A549 (cell line): ENCODE results near the gene ENAH. TPM values are rescaled to one million over a fixed set of nuclear protein-coding genes. Genes with fewer than 3 reads are reported as not detected.

Experiments
- ATAC-seq, 2 experiments: fragments of 200-7000 bp in 1 of 2; fragments of >200 bp in 1 of 2; cut with Nextera tagmentation in 1 of 2; cut with Tn5 transposase in 1 of 2; 3 replicates each; pipeline versions ENCODE4 v1.8.0 to v1.9.1; 2018 to 2020; ENCODE audit warnings: mild to moderate bottlenecking in 1 of 2, moderate library complexity in 1 of 2
- CTCF ChIA-PET: fragments of 300-600 bp; sonication (Branson Sonifier 250); formaldehyde crosslinking; extraction: SDS; loops from one replicate; lab custom pipeline; 2021; ENCODE audit warnings: antibody characterized with exemption, inconsistent platforms; lab: Yijun Ruan, JAX
- POLR2A ChIA-PET: fragments of 350-600 bp; formaldehyde crosslinking; extraction: SDS; loops from one replicate; lab custom pipeline; 2021; ENCODE audit warnings: antibody characterized with exemption, inconsistent platforms; lab: Yijun Ruan, JAX
- DNase-seq, 2 experiments: peaks; one replicate each; pipeline versions ENCODE4 v3.0.0 to v3.0.0-alpha.2; 2011 to 2016; ENCODE audit warnings: low read depth in 1 of 2, low spot score in 1 of 2
- FAIRE-seq: peaks from 2 replicates; lab custom pipeline; 2011; peaks lifted over from hg19 to GRCh38; lab: Jason Lieb, UNC
- H3K27ac ChIP-seq, 2 experiments: fragments of >200 bp; sonication (Bioruptor Twin); formaldehyde crosslinking; 3 replicates each; pipeline ENCODE4 v1.5.1; 2016 to 2017
- H3K4me1 ChIP-seq: fragments of >200 bp; sonication (Bioruptor Twin); formaldehyde crosslinking; 3 replicates; pipeline ENCODE4 v1.6.1; 2016
- H3K4me2 ChIP-seq: fragments of >200 bp; sonication (Bioruptor Twin); formaldehyde crosslinking; 3 replicates; pipeline ENCODE4 v1.6.1; 2016
- H3K4me3 ChIP-seq: fragments of >200 bp; sonication (Bioruptor Twin); formaldehyde crosslinking; 3 replicates; pipeline ENCODE4 v1.5.1; 2016
- H3K9me3 ChIP-seq: fragments of >200 bp; sonication (Bioruptor Twin); formaldehyde crosslinking; 3 replicates; pipeline ENCODE4 v1.6.1; 2016
- BHLHE40 ChIP-seq: IDR thresholded peaks from 2 replicates; pipeline ENCODE4 v1.6.1; 2012; ENCODE audit warnings: low read depth, low read length, inconsistent platforms
- CBX2 ChIP-seq: fragments of 200-600 bp; sonication (generic); IDR thresholded peaks from 2 replicates; pipeline ENCODE4 v1.6.1; 2016; ENCODE audit warnings: low read depth, mild to moderate bottlenecking, borderline replicate concordance
- CBX8 ChIP-seq: fragments of 200-600 bp; sonication (generic); IDR thresholded peaks from 2 replicates; pipeline ENCODE4 v1.6.1; 2016
- CEBPB ChIP-seq, 2 experiments: fragments of >200 bp in 1 of 2; sonication (Bioruptor Twin) in 1 of 2; formaldehyde crosslinking in 1 of 2; IDR thresholded peaks; 2 replicates each; pipeline ENCODE4 v1.6.1; 2012 to 2016
- CHD2 ChIP-seq: fragments of 150-350 bp; IDR thresholded peaks from 2 replicates; pipeline ENCODE4 v1.6.1; 2014; ENCODE audit warnings: low read length; ENCODE audit not compliant: partially characterized antibody
- EHF ChIP-seq: fragments of 250-450 bp; sonication (Bioruptor Pico); IDR thresholded peaks from 2 replicates; pipeline ENCODE4 v1.5.0; 2020; ENCODE audit warnings: mild to moderate bottlenecking
- EHMT2 ChIP-seq: fragments of 200-600 bp; sonication (generic); IDR thresholded peaks from 2 replicates; pipeline ENCODE4 v1.6.1; 2016; ENCODE audit warnings: antibody characterized with exemption, low read depth, mild to moderate bottlenecking, moderate library complexity
- HOXA7 ChIP-seq: fragments of 250-450 bp; sonication (Bioruptor Pico); IDR thresholded peaks from 2 replicates; pipeline ENCODE4 v1.5.0; 2020; ENCODE audit warnings: mild to moderate bottlenecking, moderate library complexity
- HOXB5 ChIP-seq: fragments of 250-450 bp; sonication (Bioruptor Pico); IDR thresholded peaks from 2 replicates; pipeline ENCODE4 v1.5.0; 2020; ENCODE audit warnings: mild to moderate bottlenecking, moderate library complexity
- JUN ChIP-seq, 2 experiments: fragments of >200 bp; sonication (Bioruptor Twin); formaldehyde crosslinking; IDR thresholded peaks; 2 replicates in 1 of 2; 3 replicates in 1 of 2; pipeline ENCODE4 v1.6.1; 2016 to 2017
- MAFK ChIP-seq: fragments of 450-650 bp; IDR thresholded peaks from 2 replicates; pipeline ENCODE4 v1.6.1; 2014; ENCODE audit not compliant: partially characterized antibody
- MAZ ChIP-seq: fragments of 150-350 bp; IDR thresholded peaks from 2 replicates; pipeline ENCODE4 v1.6.1; 2014; ENCODE audit warnings: antibody characterized with exemption, low read depth, low read length, borderline replicate concordance
- NPAS2 ChIP-seq: fragments of 250-450 bp; sonication (Bioruptor Pico); IDR thresholded peaks from 2 replicates; pipeline ENCODE4 v1.8.0; 2022; ENCODE audit warnings: mild to moderate bottlenecking, moderate library complexity, borderline replicate concordance
- POLR2A ChIP-seq: IDR thresholded peaks from 2 replicates; pipeline ENCODE4 v1.6.1; 2012; ENCODE audit warnings: mild to moderate bottlenecking, low read length
- POLR2AphosphoS2 ChIP-seq: conservative IDR thresholded peaks from 2 replicates; pipeline ENCODE4 v1.6.1; 2012; ENCODE audit warnings: low read length, improper control_type of control experiment, inconsistent platforms
- SMC3 ChIP-seq: fragments of >200 bp; sonication (Bioruptor Twin); formaldehyde crosslinking; IDR thresholded peaks from 3 replicates; pipeline ENCODE4 v1.6.1; 2018; ENCODE audit warnings: inconsistent platforms
- SREBF2 ChIP-seq: fragments of 450-650 bp; IDR thresholded peaks from 2 replicates; pipeline ENCODE4 v1.6.1; 2014; ENCODE audit warnings: mild to moderate bottlenecking, moderate library complexity
- TFCP2L1 ChIP-seq: fragments of 250-450 bp; sonication (Bioruptor Pico); IDR thresholded peaks from 2 replicates; pipeline ENCODE4 v1.5.0; 2021; ENCODE audit warnings: mild to moderate bottlenecking
- TP53 ChIP-seq: fragments of 250-450 bp; sonication (Bioruptor Pico); IDR thresholded peaks from 2 replicates; pipeline ENCODE4 v1.5.0; 2021; ENCODE audit warnings: mild to moderate bottlenecking, moderate library complexity
- ZC3H11A ChIP-seq: fragments of 450-650 bp; IDR thresholded peaks from 2 replicates; pipeline ENCODE4 v1.6.1; 2014; ENCODE audit warnings: antibody characterized with exemption, mild to moderate bottlenecking
- ZNF302 ChIP-seq: fragments of 250-450 bp; sonication (Bioruptor Pico); IDR thresholded peaks from 2 replicates; pipeline ENCODE4 v1.9.0; 2021; ENCODE audit warnings: inconsistent platforms, mild to moderate bottlenecking, moderate library complexity
- ZSCAN20 ChIP-seq: fragments of 250-450 bp; sonication (Bioruptor Pico); IDR thresholded peaks from 2 replicates; pipeline ENCODE4 v1.8.0; 2022; ENCODE audit warnings: mild to moderate bottlenecking, moderate library complexity
- WGBS: methylation state at CpG from one replicate; pipeline ENCODE4 v1.1.6; 2017; ENCODE audit errors: missing lambda C conversion rate; 5-methylcytosine and 5-hydroxymethylcytosine counted together
- polyA plus RNA-seq, 4 experiments: library from polyadenylated mRNA; depleted of rRNA in 3 of 4; stranded (reverse); fragments of >200 nt; fragmentation: RNase III in 1 of 4; extraction: RNeasy Plus Mini Kit Qiagen cat#74134 plus additional on column Dnase treatment in 1 of 4; gene quantifications; 2 replicates in 3 of 4; 3 replicates in 1 of 4; pipeline ENCODE4 v1.2.3, GENCODE V29; 2011 to 2017
- TF ChIP-seq, protein P1 (sequence below): IDR thresholded peaks from 2 replicates; pipeline ENCODE4 v1.6.1; 2012

ENAH gene
- polyA plus RNA-seq, 2 of the 4 experiments (the other 2 are of a cell fraction): 142 to 155 TPM

DNA sequence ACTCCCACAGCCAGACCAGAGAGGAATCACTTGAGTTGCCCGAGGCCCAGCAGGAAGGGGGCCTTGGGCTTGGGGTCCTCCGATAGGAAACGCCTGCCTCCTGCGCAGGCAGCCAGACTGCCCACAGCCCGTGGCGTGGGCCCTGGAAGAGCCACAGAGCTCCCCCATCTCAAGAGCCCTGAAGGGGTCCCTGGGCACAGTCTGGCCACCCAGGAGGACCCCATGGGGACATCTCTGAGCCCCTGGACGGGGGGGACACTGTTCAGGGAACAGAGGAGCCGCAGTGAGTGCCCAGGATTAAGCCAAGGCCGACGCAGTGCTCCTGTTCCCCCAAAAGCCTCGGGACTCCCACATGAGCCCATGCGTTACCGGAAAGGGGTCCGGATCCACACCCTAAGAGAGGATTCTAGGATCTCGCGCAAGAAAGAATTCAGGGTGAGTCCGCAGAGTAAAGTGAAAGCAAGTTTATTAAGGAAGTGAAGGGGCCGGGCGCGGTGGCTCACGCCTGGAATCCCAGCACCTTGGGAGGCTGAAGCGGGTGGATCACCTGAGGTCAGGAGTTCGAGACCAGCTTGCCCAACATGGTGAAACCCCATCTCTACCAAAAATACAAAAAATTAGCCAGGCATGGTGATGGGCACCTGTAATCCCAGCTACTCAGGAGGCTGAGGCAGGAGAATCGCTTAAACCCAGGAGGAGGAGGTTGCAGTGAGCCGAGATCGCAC, 187.0 kb downstream of the ENAH start:
- no peak for TF ChIP-seq HOXA7
- no peak for TF ChIP-seq JUN (IDR thresholded peaks at IDR 0.05)
- no peak for TF ChIP-seq POLR2A
- TF ChIP-seq ZNF302: no peak
- TF ChIP-seq, all 56 proteins: peak for 0
- 87% methylated on average over 21 of the region's 26 CpGs for WGBS
- Histone ChIP-seq H3K4me1 (peaks cover 25% of the 10 kb centered on the region), H3K27ac (0 out of 6 replicates have a peak overlapping the region, but pooled peaks of 1 of the 2 experiments have one; percentile 3), H3K4me3 (no peak overlapping the region), H3K9me3 (no peaks in the 10 kb centered on the region), H3K4me2 (no peak overlapping the region)
- ChIA-PET CTCF (interaction anchor here (0.9 to 13.1 kb wide), 3 partner anchors 7 to 445 kb away, joined by 3 to 138 read pairs (median 4); no protein-coding TSS in a partner anchor), POLR2A (no interaction called here)
- FAIRE-seq (no peak), ATAC-seq (no peak), DNase-seq (no peak)

- 73% methylated on average over 13 of the region's 15 CpGs for WGBS
- no peak overlapping the region for H3K4me2 ChIP-seq
- 0 out of 6 replicates have a peak overlapping the region, but pooled peaks of 1 of the 2 experiments have one; percentile 8 for H3K27ac ChIP-seq
- POLR2A ChIA-PET: no interaction called here
- TF ChIP-seq, protein P1, sequence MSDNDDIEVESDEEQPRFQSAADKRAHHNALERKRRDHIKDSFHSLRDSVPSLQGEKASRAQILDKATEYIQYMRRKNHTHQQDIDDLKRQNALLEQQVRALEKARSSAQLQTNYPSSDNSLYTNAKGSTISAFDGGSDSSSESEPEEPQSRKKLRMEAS: no peak
- TF ChIP-seq MAFK (no peak), POLR2AphosphoS2 (no peak), MAZ (no peak), BHLHE40 (no peak), CHD2 (no peak), TP53 (CRISPR knock-in tag) (no peak), CEBPB (IDR thresholded peaks at IDR 0.05) (no peak), ZSCAN20 (CRISPR knock-in tag) (no peak), TFCP2L1 (CRISPR knock-in tag) (no peak), EHF (CRISPR knock-in tag) (no peak), EHMT2 (no peak), JUN (IDR thresholded peaks at IDR 0.05) (no peak), ZC3H11A (no peak), CBX2 (no peak), HOXB5 (no peak), NPAS2 (CRISPR knock-in tag) (no peak), SMC3 (no peak), CBX8 (no peak), SREBF2 (no peak)
- TF ChIP-seq, all 56 proteins: peak for 0
- H3K4me3 ChIP-seq: no peak overlapping the region
- peaks cover 33% of the 10 kb centered on the region for H3K4me1 ChIP-seq
- no peak for ATAC-seq
- CTCF ChIA-PET: interaction anchor here (0.7 to 13.1 kb wide), 8 partner anchors 8 to 522 kb away, joined by 3 to 138 read pairs (median 4); partner anchors contain the start of gene SRP9
- H3K9me3 ChIP-seq: no peaks in the 10 kb centered on the region
- no peak for DNase-seq
- no peak for FAIRE-seq
These were observed 187.8 kb downstream of the ENAH start for GRCh38 chr1:225464851-225465792.
